Measurements from ENCODE around the gene MBOAT2.
"Not testable (repeated sequence)": the region's sequence is repeated elsewhere in the genome, so short reads cannot be mapped to it uniquely, and the experiment has no call there.

MBOAT2 gene

DNA sequence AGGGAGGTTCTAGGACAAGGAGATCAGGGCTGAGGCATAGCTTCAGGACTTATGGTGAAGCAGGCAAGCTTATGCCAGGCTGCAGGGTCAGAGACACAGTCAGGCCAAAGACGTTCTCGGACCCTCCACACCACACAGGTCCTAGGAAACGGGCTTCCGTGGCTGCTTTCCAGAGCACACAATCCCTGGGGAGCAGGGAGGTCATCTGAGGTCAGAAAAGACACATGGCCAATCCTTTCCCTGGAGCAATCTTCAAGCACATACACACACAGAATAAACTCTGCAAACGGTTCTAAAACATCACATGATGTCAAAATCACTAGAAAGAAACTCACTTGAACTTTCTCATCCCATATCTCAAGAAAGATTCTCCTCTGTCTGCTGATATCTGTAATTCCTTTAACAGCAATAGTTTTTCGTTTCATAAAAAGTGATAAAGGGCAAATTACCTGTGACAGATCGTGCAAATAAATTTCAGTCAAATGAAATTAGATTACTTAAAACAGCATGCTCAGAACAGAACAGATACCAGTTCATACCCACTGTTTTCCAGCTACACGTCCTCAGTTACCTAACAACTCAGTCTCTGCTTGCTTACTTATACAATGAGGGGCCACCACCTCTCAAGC, 63.9 kb downstream of the MBOAT2 start:
- DNase-seq = no peak

DNA sequence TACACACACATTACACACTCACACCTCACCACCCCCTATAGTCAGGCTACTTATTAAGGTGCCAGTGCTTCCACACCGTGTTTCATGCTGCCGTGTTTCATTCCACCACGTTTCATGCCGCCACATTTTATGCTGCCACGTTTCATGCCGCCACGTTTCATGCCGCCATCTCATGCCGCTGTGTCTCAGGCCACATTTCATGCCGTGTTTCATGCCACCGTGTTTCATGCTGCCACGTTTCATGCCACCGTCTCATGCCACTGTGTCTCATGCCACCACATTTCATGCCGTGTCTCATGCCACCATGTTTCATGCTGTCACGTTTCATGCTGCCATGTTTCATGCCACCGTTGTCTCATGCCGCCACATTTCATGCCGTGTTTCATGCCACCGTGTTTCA, 65.1 kb downstream of the MBOAT2 start:
- no peak for DNase-seq

- no peak for DNase-seq
These were observed 67.5 kb downstream of the MBOAT2 start for GRCh38 chr2:8935982-8936381.

DNA sequence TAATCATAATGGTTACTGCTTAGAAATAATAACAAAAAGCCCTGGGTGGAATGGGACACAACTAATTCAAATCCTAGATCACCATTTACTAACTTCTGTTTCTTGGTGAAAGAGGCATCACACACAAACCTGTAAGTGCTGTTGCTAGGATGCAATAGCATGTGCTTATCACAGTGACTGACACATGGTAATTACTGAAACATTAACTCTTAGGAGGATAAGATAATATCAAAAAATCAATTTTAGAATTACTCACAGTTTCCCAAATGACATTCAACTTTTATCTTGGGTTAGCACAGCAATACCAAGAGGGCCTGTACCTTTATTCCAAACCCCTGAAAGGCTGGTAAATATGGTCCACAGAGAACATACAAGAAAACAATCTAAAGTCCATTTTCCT, 69.1 kb downstream of the MBOAT2 start:
- no peak for DNase-seq

DNA sequence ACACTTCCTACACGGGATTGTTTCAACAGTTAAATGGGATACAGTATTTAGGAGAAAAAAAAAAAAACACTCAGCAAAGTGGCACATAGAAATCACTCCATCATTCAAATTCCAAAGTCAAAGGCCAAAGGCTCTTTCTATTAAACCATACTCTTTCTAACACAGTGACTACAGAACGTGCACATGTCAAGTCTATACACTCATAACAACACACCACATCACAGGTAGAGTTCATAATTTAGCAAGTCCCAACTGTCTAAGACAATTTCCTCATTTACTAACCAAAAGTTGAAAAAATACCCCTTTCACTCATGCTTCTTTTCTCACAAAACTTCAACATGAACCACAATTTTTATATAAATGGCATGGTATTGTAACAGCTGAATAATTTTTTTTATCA, 70.8 kb downstream of the MBOAT2 start:
- DNase-seq = no peak

DNA sequence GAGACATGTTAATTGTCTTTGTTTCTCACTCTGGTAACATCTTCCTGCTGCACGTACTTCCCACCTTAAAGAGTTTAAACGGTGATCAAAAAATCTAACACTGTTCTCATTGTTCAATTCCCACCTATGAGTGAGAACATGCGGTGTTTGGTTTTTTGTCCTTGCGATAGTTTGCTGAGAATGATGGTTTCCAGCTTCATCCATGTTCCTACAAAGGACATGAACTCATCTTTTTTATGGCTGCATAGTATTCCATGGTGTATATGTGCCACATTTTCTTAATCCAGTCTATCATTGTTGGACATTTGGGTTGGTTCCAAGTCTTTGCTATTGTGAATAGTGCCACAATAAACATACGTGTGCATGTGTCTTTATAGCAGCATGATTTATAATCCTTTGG, 73.3 kb downstream of the MBOAT2 start:
- not testable (repeated sequence) for DNase-seq

- no peak for DNase-seq
These were observed 74.4 kb downstream of the MBOAT2 start for GRCh38 chr2:8929128-8929527.

DNA sequence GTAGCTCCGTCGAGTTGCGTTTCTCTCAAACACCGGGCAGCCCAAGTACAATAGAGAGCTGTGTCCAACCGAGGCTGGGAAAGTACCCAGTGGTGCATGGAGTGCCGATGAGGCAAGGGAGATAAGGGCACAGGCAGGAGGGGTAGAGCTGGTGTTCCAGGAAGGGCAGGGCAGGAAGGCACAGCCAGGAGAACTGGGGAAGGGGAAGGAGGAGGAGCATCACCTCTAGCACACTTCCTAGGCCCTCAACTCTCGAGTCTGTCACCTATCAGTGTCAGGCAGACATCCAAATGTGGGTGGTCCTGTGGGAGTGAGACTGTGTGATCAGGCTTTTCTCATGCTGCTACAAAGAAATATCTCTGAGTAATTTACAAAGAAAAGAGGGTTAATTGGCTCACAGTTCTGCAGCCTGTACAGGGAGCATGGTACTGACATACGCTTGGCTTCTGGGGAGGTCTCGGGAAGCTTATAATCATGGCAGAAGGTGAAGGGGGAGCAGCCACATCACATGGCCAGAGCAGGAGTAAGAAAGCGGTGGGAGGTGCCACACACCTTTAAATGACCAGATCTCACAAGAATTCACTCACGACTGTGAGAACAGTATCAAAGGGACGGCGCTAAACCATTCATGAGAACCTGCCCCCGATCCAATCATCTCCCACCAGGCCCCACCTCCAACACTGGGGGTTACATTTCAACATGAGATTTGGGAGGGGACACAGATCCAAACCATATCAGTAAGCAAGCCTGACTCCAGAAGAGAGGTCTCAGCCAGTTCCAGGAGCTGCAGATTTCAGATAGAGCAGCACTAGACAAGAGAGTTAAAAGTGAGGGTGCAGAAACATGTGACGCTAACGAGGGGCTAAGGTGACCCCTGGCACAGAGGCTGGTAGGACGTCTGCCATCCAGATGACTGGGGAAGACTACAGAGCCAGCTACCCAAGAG, 75.7 kb downstream of the MBOAT2 start:
- no peak for DNase-seq

- DNase-seq = no peak
These were observed 77.1 kb downstream of the MBOAT2 start for GRCh38 chr2:8926356-8926755.

DNA sequence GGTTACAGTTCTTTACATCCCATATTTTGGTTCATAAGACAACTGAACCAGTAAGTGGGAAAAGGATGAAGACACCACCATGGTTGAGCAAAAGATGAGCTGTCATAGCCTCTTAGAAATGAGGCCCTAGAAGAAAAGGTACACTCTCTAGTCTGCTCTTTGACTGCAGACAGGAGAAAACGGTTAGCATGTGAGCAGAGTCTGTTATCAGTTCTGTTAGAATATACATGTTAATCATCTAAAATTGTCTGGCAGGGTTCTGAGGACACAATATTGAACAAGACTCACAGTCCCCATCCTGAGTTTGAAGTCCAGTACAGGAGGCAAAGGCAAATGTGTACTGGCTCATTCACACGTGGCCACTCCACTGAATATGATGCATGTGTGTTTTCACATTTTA, 78.1 kb downstream of the MBOAT2 start:
- DNase-seq = no peak

DNA sequence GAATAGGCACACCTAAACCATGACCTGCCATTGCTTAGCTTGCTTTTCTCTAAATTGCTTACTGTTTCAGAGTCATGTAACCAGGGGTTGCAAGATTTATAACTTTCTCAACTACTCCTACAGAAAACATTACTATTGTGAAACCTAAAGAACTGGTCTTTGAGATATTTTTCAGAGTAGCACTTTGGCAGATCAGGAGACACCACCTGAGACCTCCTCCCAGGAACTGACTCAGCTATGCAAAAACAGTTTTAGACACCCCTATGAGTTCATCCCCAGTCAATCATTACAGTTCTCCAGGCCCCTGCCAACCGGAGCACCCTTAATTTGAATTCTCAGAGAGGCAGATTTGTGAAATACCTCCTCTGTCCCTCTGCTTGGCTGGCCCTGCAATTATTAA, 80.3 kb downstream of the MBOAT2 start:
- DNase-seq = no peak

DNA sequence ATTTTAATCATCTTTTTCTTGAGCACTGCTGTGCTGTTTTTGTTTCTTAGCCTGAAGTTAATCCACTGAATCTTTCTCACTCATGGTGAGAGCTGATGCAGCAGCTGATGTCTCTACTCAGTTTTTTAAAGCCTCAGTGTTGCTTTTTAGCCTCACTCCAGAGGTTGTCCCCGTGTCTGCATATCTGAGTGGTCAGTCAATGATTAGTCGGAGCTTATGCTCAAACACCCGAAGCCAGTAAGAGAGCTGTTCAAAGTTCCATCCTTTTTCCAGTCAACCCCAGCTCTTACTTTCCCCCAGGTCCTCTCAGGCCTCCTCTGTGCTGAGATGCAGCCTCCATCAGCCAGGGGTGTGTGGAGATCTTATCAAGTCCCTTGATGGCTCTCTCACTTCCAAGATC, 81.1 kb downstream of the MBOAT2 start:
- no peak for DNase-seq

- DNase-seq = no peak
These were observed 85.1 kb downstream of the MBOAT2 start for GRCh38 chr2:8918412-8918811.

- DNase-seq = no peak
These were observed 87.5 kb downstream of the MBOAT2 start for GRCh38 chr2:8915941-8916340.

DNA sequence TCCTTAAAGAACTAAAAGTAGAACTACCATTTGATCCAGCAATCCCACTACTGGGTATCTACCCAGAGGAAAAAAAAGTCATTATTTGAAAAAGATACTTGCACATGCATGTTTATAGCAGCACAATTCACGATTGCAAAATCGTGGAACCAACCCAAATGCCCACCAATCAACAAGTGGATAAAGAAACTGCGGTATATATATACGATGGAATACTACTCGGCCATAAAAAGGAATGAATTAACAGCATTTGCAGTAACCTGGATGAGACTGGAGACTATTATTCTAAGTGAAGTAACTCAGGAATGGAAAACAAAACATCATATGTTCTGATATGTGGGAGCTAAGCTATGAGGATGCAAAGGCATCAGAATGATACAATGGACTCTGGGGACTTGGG, 89.7 kb downstream of the MBOAT2 start:
- not testable (repeated sequence) for DNase-seq

- DNase-seq = no peak
These were observed 95.7 kb downstream of the MBOAT2 start for GRCh38 chr2:8907764-8908288.

DNA sequence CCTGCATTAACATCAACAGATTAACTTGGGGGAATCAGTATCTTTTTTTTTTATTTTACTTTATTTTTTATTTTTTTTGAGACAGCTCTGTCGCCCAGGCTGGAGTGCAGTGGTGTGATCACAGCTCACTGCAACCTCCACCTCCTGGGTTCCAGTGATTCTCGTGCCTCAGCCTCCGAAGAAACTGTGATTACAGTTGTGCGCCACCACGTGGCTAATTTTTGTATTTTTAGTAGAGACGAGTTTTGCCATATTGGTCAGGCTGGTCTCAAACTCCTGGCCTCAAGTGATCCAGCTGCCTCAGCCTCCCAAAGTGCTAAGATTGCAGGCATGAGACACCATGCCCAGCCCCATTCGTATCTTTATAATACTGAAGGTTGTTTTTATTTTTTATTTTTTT, 99.6 kb downstream of the MBOAT2 start:
- DNase-seq = not testable (repeated sequence)

GRCh38 chr2:8902757-8903156, 100.7 kb downstream of the MBOAT2 start:
- not testable (repeated sequence) for DNase-seq

DNA sequence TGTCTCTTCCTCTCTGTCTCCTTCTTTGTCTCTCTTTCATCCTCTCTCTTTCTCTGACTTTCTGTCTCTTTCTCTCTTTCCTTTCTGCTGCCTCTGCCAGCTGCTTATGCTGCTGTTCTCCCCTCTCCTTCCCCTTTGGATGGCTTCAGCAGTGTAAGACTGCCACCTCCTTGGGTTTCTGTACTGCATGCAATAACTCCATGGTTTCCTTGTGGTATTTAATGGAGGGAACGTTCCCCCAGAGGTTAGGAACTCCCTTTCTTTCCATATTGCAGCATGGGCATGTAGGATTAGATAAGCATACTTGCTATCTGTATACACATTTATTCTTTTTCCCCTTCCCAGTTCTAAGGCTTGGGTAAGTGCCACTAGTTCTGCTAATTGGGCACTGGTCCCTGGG, 106.3 kb downstream of the MBOAT2 start:
- DNase-seq = not testable (repeated sequence)

DNA sequence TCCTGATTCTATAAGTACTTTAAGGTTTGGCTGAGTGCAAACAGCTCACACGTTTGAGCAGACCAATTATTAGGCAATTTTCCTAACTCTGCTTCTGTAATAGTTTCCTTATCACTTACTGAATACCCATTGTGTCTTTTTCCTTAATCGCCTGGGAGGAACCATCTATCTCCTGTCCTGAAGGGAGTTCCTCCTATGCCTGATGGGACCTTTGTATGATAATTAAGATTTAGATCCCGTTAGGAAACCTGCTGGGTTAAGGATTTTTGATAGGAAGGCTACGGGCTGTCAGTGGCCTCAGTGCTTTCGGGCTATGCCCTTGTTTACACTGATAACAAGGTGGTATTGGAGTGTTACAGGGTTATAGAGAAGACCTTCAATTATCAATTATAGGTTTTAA, 106.8 kb downstream of the MBOAT2 start:
- not testable (repeated sequence) for DNase-seq

- DNase-seq = not testable (repeated sequence)
These were observed 108.2 kb downstream of the MBOAT2 start for GRCh38 chr2:8895087-8895912.

DNA sequence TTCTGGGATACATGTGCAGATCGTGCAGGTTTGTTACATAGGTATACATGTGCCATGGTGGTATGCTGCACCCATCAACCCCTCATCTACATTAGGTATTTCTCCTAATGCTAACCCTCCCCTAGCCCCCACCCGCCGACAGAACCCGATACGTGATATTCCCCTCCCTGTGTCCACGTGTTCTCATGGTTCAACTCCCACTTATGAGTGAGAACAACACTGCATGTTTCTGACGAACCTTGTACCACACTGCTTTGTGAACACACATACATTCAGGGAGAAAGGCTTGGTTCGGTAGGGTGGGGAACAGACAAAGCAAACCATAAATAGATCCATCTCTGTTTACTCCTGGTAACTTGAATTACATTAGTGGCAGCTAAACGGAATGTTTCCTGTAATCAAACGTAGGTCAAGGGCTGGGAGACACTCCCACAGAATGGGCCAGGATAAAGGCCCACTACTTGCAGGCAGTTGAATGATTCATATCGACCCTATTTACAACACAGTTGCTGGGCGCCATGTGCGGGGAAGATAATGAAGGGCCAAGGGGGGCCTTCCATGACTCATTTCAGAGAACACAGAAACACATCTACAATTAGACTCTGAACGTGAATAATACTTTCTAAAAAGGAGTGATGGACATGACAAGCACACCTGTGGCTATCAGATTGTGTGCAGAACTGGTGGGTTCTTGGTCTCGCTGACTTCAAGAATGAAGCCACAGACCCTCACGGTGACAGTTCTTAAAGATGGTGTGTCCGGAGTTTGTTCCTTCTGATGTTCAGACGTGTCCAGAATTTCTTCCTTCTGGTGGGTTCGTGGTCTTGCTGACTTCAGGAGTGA, 109.3 kb downstream of the MBOAT2 start:
- no peak for DNase-seq

Measured in activated CD4-positive, alpha-beta T cell treated with anti-CD3 and anti-CD28 coated beads, Interleukin-2, amount 50 U/mL, for 48 hours (primary cell).